CD4-positive, alpha-beta T cell treated with Interferon gamma for 1 hour (primary cell): ENCODE results near the gene NINJ2.
A peak's percentile ranks its signal among the peaks of the same experiment; 100 is the strongest.

Source experiments
- DNase-seq: peaks from one replicate; pipeline ENCODE4 v3.0.0-alpha.2; 2020

NINJ2 gene

DNA sequence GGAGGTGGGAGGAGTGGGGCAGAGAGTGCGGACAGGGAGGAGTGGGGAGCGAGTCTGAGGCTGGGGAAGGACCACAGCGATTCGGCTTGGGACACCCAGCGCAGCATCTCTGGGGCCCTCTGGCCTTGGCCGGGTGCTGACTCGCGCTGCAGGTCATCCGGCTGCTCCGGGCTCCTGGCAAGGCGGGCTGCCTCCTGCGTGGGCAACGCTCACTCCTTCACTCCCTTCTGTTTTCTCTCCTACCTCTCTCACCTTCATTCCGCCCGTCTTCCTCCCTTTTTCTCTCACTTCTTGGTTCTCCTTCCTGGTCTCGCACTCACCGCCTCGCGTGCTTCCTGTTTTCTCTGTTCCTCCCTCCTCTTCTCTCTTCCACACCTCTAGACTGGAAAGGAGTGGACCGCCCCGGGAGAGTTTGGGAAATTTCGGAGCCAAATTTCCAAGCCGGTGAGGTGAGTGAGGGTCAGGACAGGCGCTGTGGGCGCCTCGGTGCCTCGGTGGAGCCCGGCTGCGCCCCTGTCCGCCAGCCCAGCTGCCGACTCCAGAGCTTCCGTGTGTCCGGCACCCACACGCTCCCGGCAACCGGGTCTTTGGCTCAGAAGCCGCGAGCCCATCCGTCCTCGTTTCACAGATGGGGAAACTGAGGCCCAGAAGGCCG lies 116.9 kb downstream of the NINJ2 start:
- no peak for DNase-seq

DNA sequence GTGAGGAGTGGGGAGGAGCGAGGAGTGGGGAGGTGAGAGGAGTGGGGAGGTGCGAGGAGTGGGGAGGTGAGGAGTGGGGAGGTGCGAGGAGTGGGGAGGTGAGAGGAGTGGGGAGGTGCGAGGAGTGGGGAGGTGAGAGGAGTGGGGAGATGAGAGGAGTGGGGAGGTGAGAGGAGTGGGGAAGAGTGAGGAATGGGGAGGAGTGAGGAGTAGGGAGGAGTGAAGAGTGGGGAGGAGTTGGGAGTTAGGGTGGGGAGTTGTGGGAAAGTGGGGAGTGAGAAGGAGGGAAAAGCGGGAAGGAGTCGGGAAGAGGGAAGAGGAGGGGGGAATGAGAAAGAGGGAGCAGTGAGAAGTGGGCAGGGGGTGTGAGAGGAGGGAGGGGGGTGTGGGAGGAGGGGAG lies 117.4 kb downstream of the NINJ2 start:
- DNase-seq, result no peak

DNA sequence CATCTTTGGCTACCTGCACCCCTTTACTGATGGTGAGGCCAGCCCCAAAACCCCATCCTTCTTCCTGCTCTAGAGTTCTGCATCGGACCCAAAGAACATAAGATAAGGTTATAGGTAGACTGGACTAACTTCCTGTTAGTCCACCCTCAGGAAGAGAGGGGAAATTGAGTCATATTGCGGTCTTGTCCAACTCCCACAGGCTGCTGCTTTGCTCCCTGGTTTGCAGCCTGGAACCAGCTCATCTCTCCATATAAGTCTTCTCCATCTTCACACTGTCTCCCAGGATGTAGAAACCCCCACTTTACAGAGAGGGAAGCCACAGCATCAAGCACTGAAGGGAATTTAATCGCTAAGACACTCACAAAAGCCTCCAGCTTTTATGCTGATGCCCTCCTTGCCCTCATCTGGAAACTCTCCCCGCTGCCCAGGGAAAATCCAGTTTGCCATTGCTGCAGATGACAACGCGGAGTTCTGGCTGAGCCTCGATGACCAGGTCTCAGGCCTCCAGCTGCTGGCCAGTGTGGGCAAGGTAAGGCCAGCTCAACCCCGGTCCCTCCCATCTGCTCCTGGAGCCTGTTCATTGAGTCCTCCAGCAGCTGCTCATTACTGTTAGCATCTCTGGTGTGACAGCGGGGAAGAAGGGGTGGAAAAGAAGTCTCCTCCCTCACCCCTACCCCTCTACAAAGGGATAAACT lies 118.2 kb downstream of the NINJ2 start:
- DNase-seq, result no peak

DNA sequence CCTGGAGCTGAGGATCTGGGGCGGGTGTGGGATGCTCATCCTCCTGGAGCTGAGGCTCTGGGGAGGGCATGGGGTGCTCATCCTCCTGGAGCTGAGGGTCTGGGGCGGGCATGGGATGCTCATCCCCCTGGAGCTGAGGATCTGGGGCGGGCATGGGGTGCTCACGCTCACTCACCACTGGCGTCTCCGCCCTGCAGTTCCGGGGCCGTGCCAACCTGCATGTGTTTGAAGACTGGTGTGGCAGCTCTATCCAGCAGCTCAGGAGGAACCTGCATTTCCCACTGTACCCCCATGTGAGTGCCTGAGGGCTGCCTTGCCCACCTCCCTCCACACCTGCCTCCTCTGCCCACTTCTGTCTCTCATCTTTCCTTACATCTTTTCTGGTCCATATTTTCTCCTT lies 119.1 kb downstream of the NINJ2 start:
- no peak for DNase-seq

DNA sequence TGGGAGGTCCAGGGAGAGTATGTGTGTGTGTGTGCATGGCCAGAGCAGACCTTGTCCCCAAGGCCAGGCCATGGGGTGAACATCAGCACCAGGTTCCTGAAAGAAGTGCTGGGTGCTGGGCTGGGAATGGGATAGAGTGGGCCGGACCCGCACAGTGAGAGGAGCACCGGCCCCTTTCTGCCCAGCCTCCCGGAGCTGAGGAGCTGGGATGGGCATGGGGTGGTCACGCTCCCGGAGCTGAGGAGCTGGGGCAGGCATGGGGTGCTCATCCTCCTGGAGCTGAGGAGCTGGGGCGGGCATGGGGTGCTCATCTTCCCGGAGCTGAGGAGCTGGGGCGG lies 120.2 kb downstream of the NINJ2 start:
- no peak for DNase-seq

DNA sequence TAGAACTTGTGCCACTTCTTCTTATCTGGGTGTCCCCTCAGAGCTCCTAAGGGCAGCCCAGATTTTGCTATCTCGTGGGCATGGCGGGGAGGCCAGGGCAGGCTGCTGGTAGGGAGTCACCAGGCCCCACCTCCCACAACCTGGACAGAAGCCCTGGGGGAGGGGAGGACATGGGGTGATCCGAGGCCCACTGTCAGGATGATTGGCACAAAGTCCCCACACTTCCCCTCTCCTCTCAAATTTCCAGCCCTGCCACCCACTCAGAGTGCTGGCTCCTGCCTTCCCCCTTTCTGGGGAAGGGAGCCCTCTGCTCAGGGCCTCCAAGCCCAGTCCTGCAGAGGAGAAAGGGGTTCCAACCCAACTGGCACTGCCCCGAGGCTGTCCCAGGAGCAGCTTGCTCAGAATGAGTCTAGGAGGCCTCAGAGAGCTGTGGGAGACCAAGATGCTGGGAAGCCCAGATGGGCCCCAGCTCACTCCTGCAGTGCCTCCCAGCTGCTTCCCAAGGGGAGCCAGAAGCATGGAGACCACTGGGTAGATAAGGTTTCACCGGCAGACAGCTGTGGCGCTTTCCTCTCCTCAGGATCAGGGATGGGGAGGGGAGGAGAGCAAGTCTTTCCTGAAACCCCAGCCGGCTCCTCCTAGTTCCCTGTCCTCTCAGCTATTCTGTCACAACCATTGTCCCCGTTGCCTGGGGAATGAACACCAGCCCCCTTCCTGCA lies 120.7 kb downstream of the NINJ2 start:
- no peak for DNase-seq

DNA sequence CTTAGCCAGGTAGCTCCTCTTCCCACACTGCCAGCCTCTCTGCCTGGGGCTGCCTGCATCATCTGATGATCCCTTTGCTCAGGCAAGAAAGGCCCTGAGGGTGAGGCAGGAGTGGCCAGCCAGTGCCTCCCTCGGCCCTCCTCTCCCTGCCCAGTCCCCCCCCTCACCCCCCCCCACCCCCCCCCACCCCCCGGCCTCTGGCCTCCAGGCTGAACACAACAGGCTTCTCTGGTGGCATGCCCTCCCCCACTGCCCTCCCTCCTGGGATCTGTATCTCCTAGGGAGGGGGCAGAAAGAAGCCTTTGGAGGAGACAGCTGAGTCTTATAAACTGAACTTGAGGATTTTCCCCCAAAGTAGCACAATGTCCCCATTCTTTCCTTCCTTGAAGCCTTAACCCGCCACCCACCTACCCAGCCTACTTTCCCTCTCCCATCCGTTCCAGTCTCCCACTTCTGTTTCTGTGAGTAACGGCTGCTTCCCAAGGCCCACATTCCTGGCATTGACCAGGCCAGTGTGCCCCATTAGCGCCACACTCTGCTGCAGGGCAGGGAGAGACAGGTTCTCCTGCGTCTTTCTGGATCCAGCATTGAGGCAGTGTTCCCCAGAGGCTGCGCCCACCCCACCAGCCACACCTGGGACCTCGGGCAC lies 121.4 kb downstream of the NINJ2 start:
- no peak for DNase-seq

DNA sequence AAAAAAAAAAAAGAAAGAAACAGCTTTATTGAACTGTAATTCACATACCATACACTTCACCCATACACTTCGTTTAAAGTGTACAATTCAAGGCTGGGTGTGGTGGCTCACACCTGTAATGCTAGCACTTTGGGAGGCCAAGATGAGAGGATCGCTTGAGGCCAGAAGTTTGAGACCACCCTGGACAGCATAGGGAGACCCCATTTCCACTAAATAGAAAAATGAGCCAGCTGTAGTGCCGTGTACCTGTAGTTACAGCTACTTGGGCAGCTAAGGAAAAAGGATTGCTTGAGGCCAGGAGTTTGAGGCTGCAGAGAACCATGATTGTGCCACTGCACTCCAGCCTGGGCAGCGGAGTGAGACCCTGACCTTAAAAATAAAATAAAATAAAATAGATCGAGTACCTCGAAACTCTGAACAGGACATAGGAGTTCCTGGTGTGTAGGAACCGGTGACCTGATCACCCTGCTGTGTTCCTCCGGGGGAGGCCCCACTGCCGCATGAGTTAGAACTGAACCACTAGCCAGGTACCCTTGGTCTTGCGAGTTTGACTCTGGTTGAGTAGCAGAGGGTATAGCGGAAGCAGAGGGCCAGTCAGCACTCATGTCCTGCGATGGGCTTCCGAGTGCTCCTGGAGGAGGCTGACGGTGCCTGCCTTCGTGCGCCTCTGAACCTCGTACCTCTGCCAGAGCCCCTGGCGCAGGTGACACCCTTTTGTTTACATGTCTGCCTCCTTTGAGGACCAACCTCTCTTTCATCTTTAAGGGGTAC lies 123.5 kb downstream of the NINJ2 start:
- no peak for DNase-seq

DNA sequence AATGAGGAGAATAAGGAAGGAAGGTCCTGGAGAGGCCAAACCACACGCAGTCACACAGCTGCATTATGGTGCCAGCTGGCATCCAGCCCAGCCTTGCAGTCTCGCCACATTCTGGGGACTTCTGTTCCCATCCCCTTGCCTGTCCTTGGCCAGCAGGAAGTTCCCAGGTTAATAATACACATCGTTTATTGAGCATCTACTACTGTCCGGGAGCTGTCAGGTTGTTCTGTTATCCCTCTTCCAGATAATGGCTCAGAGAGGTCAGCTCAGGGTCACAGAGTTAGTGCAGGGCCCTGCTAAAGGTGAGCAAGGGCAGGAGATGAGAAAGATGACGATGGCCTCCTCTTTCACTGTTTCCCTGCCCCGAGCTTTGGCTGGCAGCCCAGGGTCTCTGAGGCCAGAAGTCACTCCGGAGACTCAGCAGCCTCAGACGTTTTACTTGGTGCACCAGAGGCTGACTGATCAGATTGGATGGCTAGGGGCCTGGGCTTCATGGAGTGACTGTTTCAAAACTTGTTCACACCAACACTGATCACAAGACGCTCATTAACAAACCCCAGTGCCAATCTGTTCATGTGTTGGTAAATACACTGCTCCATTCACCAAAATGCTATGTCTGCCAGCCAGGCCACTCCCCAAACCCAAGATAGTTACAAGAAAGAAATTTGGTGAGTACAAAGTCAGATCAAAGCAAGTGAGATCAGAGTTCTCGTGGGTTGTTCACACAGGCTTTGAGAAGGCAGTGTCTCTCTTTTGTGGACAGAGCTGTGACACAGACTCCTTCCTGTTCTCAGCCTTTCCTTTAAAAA lies 124.3 kb downstream of the NINJ2 start:
- DNase-seq, result peak; percentile 65

DNA sequence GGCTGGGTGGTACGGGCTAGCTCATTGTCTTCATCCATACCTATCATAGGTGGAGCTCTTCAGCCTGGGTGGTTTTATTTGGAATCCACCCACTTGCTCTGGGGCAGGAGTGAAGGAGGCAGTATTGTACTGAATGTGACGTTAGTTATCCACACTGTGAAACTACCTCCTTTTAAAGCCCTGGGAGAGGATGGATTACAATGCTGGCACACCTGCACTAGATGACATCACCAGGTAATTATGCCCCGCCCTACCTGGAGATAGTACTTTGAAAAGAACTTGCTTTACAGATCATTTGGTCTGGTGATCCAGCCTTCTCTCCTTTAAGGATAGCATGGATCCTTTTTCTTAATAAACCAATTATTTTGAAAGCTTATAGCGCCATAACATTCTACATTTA lies 125.5 kb downstream of the NINJ2 start:
- no peak for DNase-seq

DNA sequence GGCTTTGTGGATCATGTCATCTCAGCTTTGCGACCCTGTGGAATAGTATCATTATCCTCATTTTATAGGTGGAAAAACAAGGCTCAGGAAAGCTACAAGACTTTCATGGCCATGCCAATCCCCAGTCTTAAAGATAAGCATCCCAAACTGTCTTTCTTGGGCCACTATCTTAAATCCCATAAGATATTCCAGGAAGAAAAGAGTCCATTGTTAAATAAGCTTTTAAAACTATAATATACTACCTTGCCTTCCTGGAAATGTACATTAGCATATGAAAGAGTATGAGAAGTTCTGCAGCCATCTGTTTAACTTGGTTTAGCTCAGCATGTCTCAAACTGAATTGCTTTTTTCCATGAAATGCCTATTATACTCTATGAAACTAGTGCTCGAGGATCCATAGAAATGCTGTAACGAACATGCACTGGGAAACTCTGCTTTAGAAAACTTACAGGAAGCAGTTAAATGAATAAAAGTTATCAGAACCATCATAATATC lies 126.4 kb downstream of the NINJ2 start:
- DNase-seq, result no peak

DNA sequence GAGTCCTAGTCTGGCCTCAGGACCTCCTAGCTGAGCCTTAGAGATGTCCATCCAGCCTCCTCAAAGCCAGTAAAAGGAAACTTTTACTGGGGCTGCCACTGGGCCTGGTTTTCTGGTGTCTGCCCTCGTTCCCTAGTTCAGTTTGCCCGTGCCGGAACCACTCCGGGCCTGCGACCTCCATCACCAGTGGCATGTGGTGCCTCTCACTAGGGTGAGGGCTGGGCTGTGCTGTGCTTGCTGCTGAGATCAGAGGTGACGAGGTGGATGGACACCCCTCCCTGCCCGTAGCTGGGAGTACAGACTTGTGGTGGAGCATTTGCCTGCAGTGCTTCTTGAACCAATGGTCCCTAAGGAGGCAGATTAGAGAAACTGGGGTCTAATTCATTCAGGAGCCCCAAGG lies 127.8 kb downstream of the NINJ2 start:
- DNase-seq, result no peak

DNA sequence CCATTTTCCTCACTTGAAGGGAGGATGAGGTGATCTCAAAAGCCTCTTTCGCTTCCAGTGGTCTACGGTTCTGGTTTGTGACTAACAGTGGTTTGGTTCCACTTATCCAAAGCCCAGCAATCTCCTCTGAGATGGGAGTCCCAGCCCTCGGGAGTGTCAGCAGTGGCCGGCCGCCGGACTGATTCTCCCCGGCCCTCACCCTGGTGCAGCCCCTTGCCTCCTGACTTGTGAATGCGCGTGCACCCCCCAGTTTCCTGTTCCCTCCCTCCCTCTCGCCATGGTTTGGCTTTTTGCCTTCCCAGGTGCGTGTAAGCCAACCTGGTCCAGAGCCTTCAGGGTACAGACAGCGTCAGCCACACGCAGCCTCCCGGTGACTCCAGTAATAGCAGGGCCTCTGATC lies 129.0 kb downstream of the NINJ2 start:
- DNase-seq, result no peak

DNA sequence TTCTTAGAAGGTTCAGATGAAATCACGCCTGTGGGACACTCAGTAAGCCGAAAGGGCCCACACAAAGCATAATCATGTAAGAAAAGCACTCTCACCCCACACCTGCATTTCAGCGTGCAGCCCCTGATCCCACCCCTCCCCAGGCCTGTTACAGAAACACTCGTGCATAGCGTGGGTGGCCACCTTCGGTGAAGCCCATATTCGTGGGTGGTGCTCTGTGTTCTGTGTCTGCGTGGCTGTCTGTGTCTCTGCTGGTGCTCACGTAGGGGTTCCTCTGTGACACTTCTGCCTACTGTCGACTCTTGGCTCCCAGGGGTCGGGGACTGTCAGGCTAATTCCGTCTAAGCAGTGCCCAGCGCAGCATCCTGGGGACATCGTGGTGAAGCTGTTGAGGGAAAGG lies 129.5 kb downstream of the NINJ2 start:
- DNase-seq, result no peak

DNA sequence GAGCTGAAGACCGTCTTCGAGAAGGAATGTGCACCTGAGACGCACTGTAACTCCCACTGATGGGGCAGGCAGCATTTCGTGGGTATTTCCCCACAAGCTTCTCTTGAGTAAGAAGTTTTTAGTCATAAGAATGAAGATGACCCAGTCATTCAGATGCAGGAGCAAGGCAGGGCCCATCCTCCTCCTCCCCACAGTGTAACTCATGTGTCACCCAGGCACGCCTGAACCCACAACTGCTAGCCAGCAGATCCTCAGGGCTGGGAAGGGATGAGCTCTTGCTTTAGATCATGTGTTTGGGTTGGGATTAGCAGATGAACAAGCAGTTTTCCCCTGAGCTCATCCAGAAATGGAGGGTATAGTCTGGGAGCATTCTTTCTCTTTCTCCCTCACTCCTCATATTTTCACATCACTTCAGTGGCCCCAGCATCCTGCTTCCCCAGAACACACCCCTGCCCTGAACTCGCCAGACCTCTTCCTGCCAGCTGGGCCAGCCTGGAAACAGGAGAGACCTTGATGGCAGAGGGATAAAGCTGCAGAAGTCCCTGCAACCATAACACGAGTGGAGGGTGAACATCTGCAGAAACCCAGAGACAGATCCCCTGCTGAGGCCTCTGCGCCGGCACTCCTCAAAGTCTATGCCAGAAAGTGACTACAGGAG lies 130.2 kb downstream of the NINJ2 start:
- no peak for DNase-seq

DNA sequence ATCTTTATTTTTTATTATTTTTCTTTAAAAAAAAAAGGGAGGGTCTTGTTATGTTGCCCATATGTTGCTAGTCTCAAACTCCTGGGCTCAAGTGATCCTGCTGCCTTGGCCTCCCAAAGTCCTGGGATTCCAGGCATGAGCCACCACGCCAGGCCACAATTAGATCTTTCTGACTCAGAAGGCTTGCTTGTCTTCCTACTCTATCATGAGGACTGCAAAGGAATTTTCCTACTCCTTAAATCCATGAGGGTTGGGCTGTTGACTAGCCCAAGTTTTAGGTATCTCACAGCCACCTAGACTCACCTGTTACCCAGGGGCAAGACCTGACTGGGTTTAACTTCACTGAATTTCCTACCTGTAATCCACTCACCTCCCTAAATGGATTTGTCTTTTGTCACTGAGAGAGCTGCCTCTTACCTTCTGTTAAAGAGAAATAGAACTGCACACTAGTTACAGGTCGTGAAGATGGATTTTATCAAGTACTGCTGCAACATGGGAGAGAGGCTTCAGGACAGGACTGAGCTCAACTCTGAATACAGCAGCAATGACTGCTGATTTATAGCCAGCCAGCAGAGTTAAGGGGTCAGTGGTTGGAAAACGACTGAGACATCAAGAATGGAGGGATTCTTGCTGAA lies 131.2 kb downstream of the NINJ2 start:
- no peak for DNase-seq

DNA sequence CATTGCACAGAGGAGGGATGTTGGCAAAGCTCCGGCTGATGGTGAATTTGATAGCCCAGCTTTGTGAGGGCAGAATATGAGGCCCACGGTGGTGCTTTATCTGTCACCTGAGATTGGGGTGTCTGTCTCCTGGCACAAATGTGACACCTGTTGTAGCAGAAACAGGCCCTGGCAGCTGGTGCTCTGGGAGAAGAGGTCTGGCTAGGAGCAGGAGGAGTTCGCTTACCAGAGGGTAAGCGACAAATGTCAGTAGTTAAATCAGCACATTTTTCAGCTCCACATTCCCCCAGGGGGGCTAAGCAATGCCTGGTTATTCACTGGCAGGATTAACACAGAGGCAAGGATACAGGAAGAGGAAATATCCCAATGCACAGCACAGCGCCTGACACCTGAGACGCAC lies 132.4 kb downstream of the NINJ2 start:
- no peak for DNase-seq

DNA sequence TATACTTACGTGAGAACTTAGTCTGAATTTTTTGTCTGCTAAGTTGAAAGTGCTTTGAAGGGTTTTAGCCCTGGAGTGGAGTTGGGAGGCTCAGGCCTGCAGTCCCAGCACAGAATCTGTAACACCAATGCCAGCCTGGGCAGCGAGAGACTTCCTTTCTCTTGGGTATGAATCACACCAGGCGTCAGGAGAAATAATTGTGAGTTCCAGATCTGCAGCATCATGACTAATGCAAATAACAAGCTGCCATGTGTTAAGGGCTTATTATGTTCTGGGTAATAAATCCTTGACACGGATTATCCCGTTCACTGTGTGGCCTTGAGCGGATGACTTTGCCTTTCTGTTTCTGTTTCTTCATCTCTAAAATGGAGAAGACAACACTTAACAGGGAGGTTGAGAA lies 132.9 kb downstream of the NINJ2 start:
- DNase-seq, result no peak

DNA sequence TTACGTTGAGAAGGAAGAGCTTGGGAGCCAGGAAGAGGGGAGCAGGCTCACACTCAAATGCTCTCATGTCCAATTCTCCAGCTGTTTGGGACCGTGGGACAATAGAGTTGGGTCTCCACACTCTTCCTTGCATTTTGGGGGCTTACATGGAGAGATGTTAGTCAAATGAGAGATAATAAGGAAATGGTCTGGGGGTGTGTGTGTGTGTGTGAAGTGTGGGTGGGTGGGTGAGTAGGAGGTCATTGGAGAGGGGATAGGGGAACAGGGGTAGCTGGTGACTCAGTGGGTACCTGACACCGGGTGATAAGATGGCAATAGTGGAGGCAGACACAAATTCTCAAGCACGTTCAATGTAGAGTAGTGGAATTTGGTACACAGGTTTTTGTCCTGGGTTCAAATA lies 135.5 kb downstream of the NINJ2 start:
- no peak for DNase-seq

DNA sequence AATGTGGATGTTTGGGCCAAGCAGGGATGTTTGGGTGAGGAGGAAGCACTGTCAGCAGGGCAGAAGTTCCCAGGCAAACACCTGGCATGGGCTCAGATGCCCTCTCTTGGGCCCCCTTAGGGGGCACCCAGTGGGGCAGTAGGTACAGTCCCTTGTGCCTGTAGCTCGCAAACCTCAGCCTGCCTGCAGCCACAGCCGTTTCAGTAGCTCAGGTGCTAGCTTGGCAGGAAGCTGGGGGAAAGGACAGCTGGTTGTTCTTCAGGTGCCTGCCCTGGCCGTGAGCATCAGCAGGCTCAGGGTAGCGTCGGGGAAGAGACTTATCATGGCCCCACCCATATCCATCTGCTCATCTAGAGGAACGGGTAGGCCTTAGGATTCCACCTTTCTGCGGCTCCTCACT lies 136.0 kb downstream of the NINJ2 start:
- DNase-seq, result no peak

DNA sequence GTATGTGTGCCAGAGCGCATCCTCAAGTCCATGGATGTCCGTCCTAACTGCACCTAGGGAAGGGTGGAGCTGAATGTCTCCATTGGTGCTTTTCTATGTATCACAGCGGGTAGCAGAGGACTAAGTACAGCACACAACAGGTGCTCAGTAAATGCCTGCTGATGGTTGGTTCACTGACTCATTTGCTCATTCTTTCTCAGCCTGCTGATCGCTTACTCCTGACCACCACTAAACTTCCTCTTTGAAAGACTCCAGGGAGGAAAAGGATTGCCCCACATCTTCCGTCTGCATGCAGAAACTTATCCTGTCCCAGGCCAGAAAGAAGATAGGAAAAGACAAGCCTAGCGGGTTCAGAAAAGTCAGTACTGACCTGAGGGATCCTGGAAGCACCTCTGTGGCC lies 137.2 kb downstream of the NINJ2 start:
- no peak for DNase-seq
